Keratinocyte (primary cell): ENCODE results near the gene DCHS2. TPM values are rescaled to one million over a fixed set of nuclear protein-coding genes. Genes with fewer than 3 reads are reported as not detected.

Source experiments
- DNase-seq: peaks from one replicate; pipeline ENCODE4 v3.0.0-alpha.2; 2011; ENCODE audit warnings: low read depth, missing footprints, low spot score
- FAIRE-seq: peaks from 2 replicates; lab custom pipeline; 2011; peaks lifted over from hg19 to GRCh38; lab: Jason Lieb, UNC
- H2AFZ ChIP-seq: 2 replicates; pipeline ENCODE4 v1.6.0; 2012; ENCODE audit warnings: low read length, control low read depth, inconsistent platforms; ENCODE audit not compliant: control insufficient read depth
- H3K27ac ChIP-seq: 2 replicates; pipeline ENCODE4 v1.5.1; 2011; ENCODE audit warnings: low read length; ENCODE audit not compliant: control insufficient read depth, insufficient read depth
- H3K27me3 ChIP-seq: 3 replicates; pipeline ENCODE4 v1.6.0; 2011; ENCODE audit warnings: low read length; ENCODE audit not compliant: control insufficient read depth, insufficient read depth; ENCODE audit errors: extremely low read depth
- H3K36me3 ChIP-seq, 2 experiments: 2 replicates in 1 of 2; 3 replicates in 1 of 2; pipeline ENCODE4 v1.5.1; 2011; ENCODE audit warnings: low read length in 2 of 2, mild to moderate bottlenecking in 1 of 2; ENCODE audit not compliant: control insufficient read depth in 2 of 2, insufficient read depth in 2 of 2; ENCODE audit errors: extremely low read depth in 1 of 2
- H3K4me1 ChIP-seq: 3 replicates; pipeline ENCODE4 v1.5.1; 2011; ENCODE audit warnings: low read length; ENCODE audit not compliant: control insufficient read depth, insufficient read depth; ENCODE audit errors: extremely low read depth
- H3K4me2 ChIP-seq: 3 replicates; pipeline ENCODE4 v1.6.0; 2011; ENCODE audit warnings: low read depth, low read length; ENCODE audit not compliant: control insufficient read depth, insufficient read depth; ENCODE audit errors: extremely low read depth
- H3K4me3 ChIP-seq, 3 experiments: fragments of 200-600 bp in 1 of 3; sonication (generic) in 1 of 3; 2 replicates in 2 of 3; 3 replicates in 1 of 3; pipeline ENCODE4 v1.5.1; 2011 to 2016; ENCODE audit warnings: low read length in 3 of 3, mild to moderate bottlenecking in 3 of 3, control low read depth in 2 of 3, inconsistent platforms in 1 of 3, low read depth in 1 of 3, mixed read lengths in 1 of 3, mixed run types in 1 of 3, moderate library complexity in 1 of 3; ENCODE audit not compliant: control insufficient read depth in 2 of 3, insufficient read depth in 2 of 3; ENCODE audit errors: extremely low read depth in 1 of 3
- H3K79me2 ChIP-seq: 2 replicates; pipeline ENCODE4 v1.6.0; 2012; ENCODE audit warnings: low read length; ENCODE audit not compliant: control insufficient read depth, insufficient read depth
- H3K9ac ChIP-seq: 3 replicates; pipeline ENCODE4 v1.6.0; 2011; ENCODE audit warnings: low read length; ENCODE audit not compliant: control insufficient read depth, insufficient read depth; ENCODE audit errors: extremely low read depth
- H3K9me1 ChIP-seq: 3 replicates; pipeline ENCODE4 v1.6.0; 2011; ENCODE audit warnings: low read length; ENCODE audit not compliant: control insufficient read depth, insufficient read depth; ENCODE audit errors: extremely low read depth
- H3K9me3 ChIP-seq: 2 replicates; pipeline ENCODE4 v1.5.1; 2012; ENCODE audit warnings: low read depth, low read length; ENCODE audit not compliant: control insufficient read depth
- H4K20me1 ChIP-seq: 3 replicates; pipeline ENCODE4 v1.6.0; 2011; ENCODE audit warnings: low read length; ENCODE audit not compliant: control insufficient read depth, insufficient read depth; ENCODE audit errors: extremely low read depth
- EZH2 ChIP-seq: IDR thresholded peaks from one replicate; pipeline ENCODE4 v1.6.1; 2012; ENCODE audit warnings: inconsistent platforms, mild to moderate bottlenecking, low read length, moderate library complexity
- dilution Hi-C: fragments of 300-500 bp; cut with MboI; formaldehyde crosslinking; loops from one replicate; pipeline ENCODE4 v1.7.0; 2020; ENCODE audit warnings: low sequenced_read_pairs; ENCODE audit not compliant: extremely low pct_ligation_motif_present
- polyA plus RNA-seq, 5 experiments: library from polyadenylated mRNA; depleted of rRNA in 3 of 5; stranded (reverse) in 3 of 5; stranded (forward) in 1 of 5; unstranded in 1 of 5; fragments of >200 nt; gene quantifications; 1 replicate in 1 of 5; 2 replicates in 3 of 5; 3 replicates in 1 of 5; pipeline versions ENCODE4 v1.2.1 to v1.2.3, GENCODE V29; 2011 to 2012; ENCODE audit warnings: missing spikeins in 2 of 5, low read depth in 1 of 5, low replicate concordance in 1 of 5
- TF ChIP-seq, protein P1 (sequence below), 3 experiments: IDR thresholded peaks in 1 of 3; conservative IDR thresholded peaks in 1 of 3; optimal IDR thresholded peaks in 1 of 3; 2 replicates in 2 of 3; 3 replicates in 1 of 3; pipeline versions ENCODE3 to v1.5.1; 2011; ENCODE audit warnings: low read length in 3 of 3, mild to moderate bottlenecking in 3 of 3, moderate library complexity in 2 of 3, control low read depth in 1 of 3, inconsistent platforms in 1 of 3; ENCODE audit not compliant: insufficient read depth in 2 of 3; ENCODE audit errors: extremely low read depth in 1 of 3

Gene DCHS2
- polyA plus RNA-seq, 1 donor (not counting 4 experiments of a cell fraction or from before 2014, with no cell fraction given) = 0.01 TPM

DNA sequence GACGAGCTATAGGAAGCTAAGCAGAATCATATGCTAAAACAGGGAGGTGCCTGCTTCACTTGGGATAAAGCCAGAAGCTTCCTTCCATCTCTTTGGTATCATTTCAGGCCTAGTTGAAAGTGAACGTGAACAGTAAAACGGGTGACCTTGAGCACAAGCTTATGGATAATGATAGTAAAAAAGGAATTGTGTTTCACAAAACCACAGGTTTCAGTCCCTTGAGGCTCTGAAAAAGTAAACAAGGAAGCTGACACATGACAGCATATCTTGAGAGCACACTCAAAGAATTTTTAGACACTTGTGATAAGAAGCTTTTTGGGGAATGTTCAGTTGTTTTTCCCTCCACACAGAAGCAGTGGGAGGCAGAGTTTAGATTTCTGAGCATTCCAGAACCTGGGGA, 286.1 kb downstream of the DCHS2 start:
- no peak for TF ChIP-seq EZH2
- TF ChIP-seq, protein P1, sequence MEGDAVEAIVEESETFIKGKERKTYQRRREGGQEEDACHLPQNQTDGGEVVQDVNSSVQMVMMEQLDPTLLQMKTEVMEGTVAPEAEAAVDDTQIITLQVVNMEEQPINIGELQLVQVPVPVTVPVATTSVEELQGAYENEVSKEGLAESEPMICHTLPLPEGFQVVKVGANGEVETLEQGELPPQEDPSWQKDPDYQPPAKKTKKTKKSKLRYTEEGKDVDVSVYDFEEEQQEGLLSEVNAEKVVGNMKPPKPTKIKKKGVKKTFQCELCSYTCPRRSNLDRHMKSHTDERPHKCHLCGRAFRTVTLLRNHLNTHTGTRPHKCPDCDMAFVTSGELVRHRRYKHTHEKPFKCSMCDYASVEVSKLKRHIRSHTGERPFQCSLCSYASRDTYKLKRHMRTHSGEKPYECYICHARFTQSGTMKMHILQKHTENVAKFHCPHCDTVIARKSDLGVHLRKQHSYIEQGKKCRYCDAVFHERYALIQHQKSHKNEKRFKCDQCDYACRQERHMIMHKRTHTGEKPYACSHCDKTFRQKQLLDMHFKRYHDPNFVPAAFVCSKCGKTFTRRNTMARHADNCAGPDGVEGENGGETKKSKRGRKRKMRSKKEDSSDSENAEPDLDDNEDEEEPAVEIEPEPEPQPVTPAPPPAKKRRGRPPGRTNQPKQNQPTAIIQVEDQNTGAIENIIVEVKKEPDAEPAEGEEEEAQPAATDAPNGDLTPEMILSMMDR (optimal IDR thresholded peaks at IDR 0.05 in 1 of 3, IDR thresholded peaks at IDR 0.05 in 1 of 3, conservative IDR thresholded peaks at IDR 0.05 in 1 of 3; ENCODE audit: extremely low read depth in 1 of 3, insufficient read depth in 2 of 3, low read length in 3 of 3) = no peak
- H3K9ac ChIP-seq = no peak overlapping the region
- no peak for FAIRE-seq
- H3K4me1 ChIP-seq = no peaks in the 10 kb centered on the region
- H3K27me3 ChIP-seq = no peaks in the 10 kb centered on the region
- dilution Hi-C loops = no loop called here
- no peak overlapping the region for H3K4me3 ChIP-seq
- DNase-seq = no peak
- no peaks in the 10 kb centered on the region for H3K9me1 ChIP-seq
- no peak overlapping the region for H3K4me2 ChIP-seq
- no peak overlapping the region for H3K27ac ChIP-seq
- H2AFZ ChIP-seq = no peak overlapping the region
- no peaks in the 10 kb centered on the region for H3K36me3 ChIP-seq
- H3K9me3 ChIP-seq = no peaks in the 10 kb centered on the region
- no peaks in the 10 kb centered on the region for H3K79me2 ChIP-seq
- no peaks in the 10 kb centered on the region for H4K20me1 ChIP-seq

DNA sequence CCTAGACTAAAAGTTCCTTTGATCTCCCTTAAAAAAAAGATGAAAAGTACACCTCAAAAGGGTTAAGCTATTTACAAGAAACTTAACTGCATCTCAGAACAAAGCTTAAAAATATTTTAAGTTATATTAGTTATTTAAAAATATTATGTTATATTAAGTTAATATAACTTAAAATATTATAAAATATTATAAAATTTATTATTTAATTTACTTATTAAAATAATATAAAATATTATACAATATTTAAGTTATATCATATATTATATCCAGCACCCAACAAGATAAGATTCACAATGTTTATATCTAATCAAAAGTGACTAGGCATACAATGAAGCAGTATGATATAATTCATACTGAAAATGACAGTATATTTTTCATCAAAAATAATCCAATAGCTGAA, 296.9 kb downstream of the DCHS2 start:
- no peak for DNase-seq
- Histone ChIP-seq H3K79me2 (no peaks in the 10 kb centered on the region), H3K36me3 (no peaks in the 10 kb centered on the region), H3K27me3 (no peaks in the 10 kb centered on the region), H2AFZ (no peak overlapping the region), H3K9me1 (no peaks in the 10 kb centered on the region), H3K9me3 (no peaks in the 10 kb centered on the region), H3K4me3 (no peak overlapping the region), H3K4me2 (no peak overlapping the region), H3K9ac (no peak overlapping the region), H4K20me1 (no peaks in the 10 kb centered on the region), H3K4me1 (no peaks in the 10 kb centered on the region), H3K27ac (no peak overlapping the region)
- TF ChIP-seq, protein P1 (optimal IDR thresholded peaks at IDR 0.05 in 1 of 3, IDR thresholded peaks at IDR 0.05 in 1 of 3, conservative IDR thresholded peaks at IDR 0.05 in 1 of 3; ENCODE audit: extremely low read depth in 1 of 3, insufficient read depth in 2 of 3, low read length in 3 of 3) = no peak
- TF ChIP-seq EZH2 = no peak
- dilution Hi-C loops = no loop called here
- FAIRE-seq = no peak
